ENCODE results near the gene BOK.
"Not testable (repeated sequence)": the region's sequence is repeated elsewhere in the genome, so short reads cannot be mapped to it uniquely, and the experiment has no call there.

BOK gene, protein sequence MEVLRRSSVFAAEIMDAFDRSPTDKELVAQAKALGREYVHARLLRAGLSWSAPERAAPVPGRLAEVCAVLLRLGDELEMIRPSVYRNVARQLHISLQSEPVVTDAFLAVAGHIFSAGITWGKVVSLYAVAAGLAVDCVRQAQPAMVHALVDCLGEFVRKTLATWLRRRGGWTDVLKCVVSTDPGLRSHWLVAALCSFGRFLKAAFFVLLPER

DNA sequence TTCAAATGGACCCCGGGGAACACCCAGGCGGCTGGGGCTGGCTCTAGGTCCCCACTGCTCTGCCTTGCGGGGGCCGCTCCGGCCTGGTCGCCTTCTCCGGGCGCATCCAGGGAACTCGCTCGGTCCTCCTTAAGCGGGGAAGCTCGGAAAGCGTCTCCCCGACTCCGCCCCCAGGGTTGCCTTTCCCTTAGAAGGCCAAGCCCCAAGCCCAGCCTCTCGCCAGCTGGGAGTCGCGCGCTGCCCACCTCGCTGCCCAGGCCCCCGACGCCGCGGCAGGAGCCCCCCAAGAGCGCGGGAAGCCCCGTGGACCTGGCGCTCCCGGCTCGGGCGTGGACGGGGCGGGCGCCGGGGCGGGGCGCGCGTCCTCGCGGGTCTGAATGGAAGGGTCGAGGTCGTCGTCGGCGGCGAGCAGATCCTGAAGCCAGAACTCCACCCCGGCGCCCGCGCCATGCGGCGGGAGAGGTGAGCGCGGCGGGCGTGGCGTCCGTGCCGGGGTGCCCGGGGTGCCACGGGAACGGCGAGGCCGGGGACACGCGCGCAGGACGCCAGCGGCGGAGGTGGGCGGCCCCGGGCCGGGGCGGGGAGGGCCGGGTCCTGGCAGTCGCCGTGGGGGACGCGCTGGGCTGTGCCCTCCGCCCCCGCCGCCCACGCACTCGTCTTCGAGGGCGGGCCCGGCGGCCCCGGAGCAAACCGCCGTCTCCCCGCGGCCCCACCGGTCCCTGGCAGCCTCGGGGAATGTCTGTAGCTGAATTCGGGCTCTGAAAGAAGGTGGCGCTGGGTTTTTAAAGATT lies at the start of gene BOK:
Gene BOK, plus strand, starts transcription at position 214 of the 791 bp plus-strand sequence. CDS start 739 bp downstream, outside the sequence.
- DNase-seq (ENCODE audit: low spot score) = peak; percentile 89

DNA sequence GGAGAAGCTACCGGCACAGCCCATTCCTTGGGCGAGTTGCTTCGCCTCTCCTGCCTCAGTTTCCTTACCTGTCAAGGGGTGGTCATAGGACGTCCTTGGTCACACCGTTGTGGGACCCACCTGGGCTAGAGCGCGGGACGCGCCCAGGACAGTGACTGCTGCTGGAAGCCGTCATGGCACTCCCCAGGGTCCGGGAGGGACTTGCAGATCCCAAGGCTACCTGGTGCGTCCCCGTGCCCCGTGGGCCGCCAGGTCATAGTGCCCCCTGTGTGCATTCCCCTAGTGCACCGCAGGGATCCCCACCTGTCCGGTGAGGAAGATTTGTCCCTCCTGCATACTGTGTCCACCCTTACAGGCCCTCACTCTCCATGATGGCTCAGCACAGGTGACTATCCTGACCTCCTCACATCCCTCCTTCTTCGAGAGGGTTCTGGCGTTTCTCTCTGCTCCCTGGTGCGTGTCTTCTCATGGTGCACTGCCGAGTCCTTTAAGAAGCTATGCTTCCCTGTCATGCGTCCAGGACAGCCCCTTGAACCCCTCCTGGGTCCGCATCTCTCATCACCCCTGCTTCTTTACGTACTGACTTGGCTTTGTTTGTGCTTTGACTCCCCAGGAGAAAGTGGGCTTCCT lies 49.3 kb upstream of the BOK start:
- no peak for DNase-seq (ENCODE audit: low spot score)

DNA sequence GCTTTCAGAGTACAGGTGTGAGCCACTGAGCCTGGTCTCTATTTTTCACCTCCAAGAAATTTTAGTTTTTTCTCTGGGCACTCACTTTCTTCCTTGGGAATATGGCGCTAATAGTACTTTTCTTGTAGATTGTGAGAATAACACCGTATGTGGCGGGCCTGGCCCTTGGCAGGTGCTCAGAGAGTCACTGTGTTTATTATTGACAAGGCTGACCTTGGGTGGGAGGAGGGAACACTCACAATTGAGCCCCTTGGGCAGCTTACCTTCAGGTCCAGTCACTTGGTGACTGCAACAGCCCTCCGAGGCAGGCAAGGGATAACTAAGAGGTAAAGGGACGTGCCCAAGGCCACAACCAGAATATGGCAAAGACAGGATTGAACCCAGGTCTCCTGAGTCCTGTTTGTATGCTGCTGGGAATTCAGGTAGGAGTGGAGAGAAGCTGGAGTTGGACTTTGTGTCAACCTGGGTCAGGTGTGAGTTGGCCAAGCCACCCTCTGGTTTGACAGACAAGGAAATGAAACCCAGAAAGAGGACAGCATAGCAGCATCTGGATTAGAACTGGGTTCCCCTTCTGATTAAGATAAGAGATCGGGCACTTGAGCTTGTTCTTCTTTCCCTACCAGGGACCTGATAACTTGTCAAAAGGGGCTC lies 47.3 kb upstream of the BOK start:
- DNase-seq (ENCODE audit: low spot score) = no peak

DNA sequence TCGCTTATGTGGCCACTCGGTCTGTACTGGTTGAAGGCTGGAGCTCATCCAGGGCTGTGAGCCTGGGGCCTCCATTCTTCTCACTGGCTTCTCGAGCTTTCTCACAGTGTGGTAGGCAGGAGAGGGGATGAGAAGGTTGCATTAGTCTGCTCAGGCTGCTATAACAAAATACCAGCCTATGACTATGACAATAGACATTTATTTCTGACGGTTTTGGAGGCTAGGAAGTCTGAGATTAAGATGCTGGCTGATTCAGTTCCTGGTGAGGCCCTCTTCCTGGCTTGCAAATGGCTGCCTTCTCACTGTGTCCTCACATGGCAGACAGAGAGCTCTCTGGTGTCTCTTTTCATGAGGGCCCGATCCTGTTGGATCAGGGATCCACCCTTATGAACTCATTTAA lies 44.0 kb upstream of the BOK start:
- peak; percentile 60 for DNase-seq (ENCODE audit: low spot score)

DNA sequence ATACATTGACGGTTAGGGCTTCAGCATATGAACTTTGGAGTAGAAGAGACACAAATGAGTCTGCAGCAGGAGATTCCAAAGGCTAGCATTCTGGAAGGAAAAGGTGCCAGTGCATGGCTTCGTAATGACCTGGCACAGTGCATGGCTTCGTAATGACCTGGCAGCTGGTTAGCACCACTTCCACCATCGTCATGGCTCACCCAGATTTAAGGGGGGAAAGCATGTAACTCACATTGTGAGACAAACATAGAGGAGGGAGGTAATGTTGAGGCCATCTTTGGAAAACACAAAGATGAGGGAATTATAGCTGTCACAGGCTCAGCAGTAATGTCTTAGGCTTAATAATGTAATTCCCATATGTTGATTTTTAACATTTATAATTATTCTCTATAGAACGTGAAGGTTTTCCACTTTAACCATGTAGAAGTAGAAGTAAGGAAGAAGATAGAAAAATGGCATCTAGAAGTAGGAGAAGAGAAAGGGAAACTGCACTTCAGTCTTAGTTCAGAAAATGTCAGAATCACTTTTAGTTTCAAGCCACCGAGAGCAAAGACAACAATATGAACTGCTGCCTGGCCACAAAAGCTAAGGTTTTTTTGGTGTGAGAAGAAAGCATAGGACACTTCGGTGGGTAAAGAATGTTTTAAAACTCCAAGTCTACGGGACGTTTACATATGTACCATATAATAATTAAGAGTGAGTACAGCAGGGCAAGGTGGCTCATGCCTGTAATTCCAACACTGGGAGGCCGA lies 43.4 kb upstream of the BOK start:
- peak; percentile 48 for DNase-seq (ENCODE audit: low spot score)

DNA sequence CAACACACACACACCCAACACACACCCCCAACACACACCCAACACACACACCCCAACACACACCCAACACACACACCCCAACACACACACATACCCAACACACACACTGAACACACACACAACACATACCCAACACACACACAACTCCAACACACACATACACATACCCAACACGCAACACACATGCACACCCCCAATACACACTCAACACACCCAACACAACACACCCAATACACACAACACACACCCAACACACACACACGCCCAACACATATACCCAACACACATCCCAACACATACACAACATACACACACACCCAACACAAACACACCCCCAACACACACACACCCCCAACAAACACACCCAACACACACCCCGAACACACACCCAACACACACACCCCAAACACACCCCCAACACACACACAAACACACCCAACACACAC lies 42.0 kb upstream of the BOK start:
- DNase-seq (ENCODE audit: low spot score) = no peak

DNA sequence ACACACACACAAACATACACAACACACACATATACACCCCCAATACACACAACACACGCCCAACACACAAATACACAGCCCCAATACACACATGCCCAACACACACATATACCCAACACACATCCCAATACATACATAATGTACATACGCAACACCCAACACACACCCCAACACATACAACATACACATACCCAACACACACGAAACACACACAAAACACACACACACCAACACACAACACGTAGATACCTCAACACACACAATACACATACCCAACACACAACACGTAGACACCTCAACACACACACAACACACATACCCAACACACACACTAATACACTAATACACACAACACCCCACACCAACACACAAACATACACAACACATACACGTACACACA lies 41.2 kb upstream of the BOK start:
- no peak for DNase-seq (ENCODE audit: low spot score)

DNA sequence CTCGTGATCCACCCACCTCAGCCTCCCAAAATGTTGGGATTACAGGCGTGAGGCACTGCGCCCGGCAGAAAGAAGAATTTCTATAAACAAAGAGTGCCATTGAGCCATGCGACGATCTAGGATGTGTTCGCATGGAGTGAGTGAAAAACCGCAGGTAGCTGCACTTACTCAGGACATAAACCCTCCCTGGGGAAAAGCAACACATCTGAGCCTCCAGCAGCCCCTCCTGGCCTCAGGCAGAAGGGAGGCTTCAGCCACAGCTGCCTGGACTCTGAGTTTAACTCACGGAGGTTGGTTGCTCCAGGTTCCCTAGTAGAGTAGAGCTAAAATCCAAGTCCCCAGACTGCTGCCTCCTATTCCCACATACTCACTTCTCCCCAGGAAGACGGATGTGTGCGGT lies 38.9 kb upstream of the BOK start:
- no peak for DNase-seq (ENCODE audit: low spot score)

DNA sequence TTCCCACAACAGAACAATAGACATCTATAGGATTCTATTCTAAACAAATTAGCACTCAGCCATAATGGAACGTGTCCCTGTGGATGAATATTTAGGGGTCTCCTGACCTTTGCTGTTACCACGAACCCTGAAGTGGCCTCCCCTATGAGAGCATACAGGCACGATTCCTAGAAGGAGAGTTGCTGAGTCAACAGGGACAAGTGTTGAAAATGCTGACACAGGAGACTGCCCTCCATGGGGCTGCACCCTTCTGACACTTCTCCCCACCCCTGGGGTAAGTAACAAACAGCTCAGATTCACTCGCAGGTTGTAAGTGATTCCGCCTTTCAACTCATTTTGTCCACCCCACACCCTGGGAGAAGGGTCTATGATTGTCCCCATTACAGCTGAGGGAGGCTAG lies 36.1 kb upstream of the BOK start:
- no peak for DNase-seq (ENCODE audit: low spot score)

DNA sequence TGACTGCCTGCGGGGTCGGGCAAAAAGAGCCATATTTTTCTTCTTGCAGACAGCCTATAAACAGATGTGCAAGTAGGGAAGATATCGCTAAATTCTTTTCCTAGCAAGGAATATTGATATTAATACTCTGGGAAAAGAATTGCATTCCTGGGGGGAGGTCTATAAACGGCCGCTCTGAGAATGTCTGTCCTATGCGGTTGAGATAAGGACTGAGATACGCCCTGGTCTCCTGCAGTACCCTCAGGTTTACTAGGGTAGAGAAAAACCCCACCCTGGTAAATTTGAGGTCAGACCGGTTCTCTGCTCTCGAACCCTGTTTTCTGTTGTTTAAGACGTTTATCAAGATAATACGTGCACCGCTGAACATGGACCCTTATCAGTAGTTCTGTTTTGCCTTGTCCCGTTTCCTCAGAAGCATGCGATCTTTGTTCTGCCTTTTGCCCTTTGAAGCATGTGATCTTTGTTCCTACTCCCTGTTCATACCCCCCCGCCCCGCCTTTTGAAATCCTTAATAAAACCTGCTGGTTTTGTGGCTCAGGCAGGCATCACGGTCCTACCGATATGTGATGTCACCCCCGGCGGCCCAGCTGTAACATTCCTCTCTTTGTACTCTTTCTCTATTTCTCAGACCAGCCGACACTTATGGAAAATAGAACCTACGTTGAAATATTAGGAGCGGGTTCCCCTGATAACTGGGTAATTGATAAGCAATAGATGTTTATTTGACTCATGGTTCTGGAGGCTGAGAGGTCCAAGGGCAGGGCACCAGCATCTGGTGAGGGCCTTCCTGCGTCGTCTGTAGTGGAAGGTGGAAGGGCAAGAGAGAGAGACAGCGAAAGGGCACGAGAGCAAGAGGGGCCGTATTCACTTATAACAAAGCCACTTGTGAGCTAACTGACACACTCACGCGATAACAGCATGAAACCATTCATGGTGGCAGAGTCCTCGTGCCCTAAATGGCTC lies 32.4 kb upstream of the BOK start:
- DNase-seq (ENCODE audit: low spot score) = not testable (repeated sequence)

DNA sequence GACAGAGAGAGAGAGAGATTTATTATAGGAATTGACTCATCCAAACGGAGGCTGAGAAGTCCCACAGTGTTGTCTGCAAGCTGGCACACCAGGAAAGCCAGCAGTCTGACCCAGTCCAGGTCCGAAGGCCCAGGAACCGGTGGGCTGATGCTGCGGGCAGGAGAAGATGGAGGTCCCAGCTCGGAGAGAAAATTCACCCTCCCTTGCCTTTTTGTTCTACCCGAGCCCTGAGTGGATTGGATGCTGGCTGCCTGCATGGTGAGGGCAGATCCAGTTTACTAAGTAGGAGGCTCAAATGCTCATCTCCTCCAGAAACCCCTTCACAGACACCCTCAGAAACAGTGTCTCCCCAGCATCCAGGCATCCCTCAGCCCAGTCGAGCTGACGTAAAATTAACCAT lies 28.0 kb upstream of the BOK start:
- DNase-seq (ENCODE audit: low spot score) = no peak

DNA sequence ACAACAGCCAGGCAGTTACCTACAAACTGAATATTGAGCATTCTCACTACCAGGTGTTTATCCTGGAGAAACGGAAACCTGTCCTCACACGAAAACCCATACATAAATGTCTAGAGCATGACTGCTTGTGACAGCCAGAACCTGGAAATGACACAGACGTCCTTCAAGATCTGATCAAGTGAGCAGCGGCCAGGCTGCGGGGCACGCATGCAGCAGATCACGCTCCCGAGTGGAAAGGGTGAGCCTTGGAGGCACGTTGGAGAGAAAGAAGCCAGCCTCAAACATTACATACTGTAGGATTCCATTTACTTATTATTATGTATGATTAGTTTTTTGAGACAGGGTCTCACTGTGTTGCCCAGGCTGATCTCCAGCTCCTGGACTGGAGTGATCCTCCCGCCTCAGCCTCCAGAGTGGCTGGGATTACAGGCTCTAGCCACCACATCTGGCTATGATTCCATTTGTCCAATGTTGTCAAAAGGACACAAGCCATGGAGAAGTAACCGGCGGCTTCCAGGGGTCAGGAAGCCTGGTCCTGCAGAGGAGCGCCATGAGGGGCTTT lies 27.3 kb upstream of the BOK start:
- DNase-seq (ENCODE audit: low spot score) = no peak

DNA sequence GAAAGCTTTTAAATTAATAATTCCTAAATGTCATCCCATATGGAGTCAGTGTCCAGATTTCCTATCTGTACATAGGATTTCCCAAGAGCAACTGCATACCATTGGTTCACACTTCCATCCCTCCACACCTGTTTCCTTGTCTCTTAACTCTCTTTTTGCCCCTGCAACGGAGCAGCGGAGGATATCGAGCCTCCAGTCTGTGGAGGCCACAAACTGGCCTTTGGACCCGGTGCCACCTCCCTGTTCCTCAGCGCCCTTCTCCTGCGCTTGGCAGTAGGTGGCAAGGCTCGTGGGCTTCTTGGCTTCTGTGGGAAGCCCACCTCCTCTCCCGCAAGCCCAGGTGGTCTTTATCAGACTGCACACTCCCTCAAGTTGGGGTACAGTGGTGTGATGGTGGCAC lies 26.4 kb upstream of the BOK start:
- no peak for DNase-seq (ENCODE audit: low spot score)

DNA sequence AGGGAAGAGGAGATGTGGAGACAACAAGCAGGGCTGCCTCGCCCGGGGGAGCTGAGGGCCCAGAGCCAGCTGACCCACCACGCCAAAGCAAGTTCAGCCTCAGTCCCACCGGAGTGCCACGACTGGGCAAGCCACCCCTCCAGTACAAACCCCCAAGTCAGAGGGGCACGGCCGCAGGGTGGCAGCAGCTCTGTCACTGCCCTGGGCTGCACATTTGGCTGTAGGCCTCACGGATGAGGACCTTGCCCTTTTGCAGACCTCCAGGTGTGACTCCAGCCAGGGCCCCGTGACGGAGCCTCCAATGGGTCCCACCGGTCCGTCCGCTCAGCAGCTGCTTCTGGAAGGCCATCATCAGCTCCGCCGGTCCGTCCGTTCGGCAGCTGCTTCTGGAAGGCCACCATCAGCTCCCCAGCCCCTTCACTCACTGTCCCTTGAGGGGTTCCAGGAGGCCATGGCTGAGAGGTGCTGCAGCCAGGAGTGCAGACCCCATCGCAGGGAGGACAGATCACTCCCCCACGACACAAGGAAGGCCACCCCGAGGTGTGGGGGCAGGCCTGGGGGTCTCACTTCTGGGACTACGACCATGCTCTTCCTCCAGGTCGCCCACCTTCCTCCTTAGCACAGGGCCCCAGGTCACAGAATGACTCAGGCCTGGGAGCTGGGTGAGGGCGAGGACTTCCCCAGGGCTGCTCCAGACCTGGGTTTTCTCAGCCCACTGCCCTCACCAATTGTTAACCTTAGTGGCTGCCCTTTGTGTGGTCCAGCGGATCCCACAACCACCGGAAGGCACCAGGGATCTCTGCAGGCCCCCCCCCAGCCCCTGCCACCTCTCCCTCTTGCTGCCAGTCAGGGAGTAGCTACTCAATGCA lies 25.6 kb upstream of the BOK start:
- no peak for DNase-seq (ENCODE audit: low spot score)

DNA sequence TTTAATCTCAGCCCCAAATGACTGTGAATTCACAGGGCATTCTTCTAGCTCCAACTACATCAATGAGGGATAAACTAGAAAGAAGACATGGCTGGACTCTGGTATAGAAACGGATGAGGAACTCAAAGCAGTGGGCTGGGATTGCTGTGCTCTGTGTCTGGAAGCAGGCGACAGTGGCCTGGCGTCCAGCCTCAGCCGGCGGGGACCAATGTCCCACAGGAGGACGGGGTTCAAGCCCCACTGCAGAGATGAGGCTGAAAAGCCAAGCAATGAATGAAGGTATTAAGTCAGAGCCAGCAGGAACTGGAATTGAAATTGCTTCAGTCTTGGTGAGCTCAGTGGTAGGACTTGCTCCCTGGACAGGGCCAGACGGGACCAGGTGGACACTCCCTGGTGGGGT lies 24.3 kb upstream of the BOK start:
- no peak for DNase-seq (ENCODE audit: low spot score)

DNA sequence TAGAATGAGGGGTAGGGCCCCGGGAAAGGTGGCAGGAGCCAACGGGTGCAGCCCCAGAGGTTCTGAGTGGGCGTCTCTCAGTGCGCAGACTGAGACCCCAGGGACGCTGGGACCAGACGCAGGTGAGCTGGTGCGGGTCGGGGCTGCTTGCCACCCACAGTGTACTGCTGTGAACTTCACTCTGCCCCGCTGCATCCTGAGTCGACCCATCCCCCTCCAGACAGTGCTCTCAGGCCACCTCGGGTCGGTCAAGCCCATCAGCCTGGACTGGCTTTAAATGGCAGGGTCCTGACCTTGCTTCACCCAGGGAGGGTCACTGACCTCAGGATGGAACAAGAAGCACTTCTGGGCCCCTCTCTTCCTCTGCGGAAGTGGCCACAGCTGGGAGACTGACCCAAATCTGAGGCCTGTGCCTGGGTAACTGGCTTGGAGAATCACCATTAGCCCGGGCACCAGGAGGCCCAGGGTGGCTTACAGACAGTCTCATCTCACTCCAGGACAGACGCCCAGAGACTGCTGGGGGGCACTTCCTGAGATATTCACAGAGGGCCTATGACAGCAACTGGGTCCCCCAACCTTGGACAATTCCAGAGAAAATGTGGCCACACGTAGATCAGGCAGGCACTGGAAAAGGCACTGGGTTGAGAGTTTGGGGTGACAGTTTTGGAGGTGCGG lies 23.7 kb upstream of the BOK start:
- no peak for DNase-seq (ENCODE audit: low spot score)

DNA sequence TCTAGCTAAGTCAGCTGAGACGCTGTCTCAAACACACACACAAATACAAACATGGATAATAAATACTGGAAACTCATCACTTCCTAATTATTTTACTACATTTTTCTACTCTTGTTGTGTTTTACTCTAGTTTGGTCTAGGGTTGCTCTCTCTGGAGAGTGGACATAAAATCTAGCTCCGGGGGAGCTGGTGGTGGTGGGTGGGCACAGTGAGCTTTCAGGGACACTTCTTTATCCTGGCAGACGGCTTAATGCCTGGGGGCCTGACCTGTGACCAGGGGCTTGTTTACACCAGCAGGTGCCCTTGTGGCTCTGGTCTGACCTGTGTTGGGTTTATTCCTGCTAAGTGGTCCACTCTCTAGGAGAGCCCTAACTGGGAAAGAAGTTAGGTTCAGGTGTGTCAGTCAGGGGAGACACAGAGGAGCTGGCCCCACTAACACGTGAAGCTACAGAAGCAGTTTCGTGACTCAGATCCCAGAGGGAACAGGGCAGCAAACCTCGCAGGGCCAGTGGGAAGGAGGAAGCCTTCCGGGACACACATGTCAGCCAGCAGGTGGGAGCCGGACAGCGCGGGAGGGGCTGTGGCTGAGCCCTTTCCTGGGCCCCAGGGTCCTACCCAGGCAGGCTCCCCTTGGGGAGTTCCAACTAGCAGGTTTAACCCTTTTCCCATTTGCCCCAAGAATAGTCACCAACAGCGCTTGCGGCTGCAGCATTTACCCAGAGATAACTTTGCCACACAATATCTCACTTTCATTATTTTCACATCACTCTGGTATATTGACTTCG lies 22.5 kb upstream of the BOK start:
- DNase-seq (ENCODE audit: low spot score) = no peak
